GM13977 (cell line): ENCODE measurements around the gene CYP11A1.
A peak's percentile ranks its signal among the peaks of the same experiment; 100 is the strongest.

Experiments
- DNase-seq: peaks from one replicate; pipeline ENCODE4 v3.0.0; 2012; ENCODE audit warnings: low spot score
- in situ Hi-C: fragments of 300-500 bp; cut with MboI; formaldehyde crosslinking; loops from one replicate; pipeline ENCODE4 v1.12.0; 2022; ENCODE audit warnings: low sequenced_read_pairs, low pct_unique_long_range_greater_than_20kb, mixed read lengths, inconsistent platforms; ENCODE audit not compliant: unreplicated experiment
- TF ChIP-seq, protein P1 (sequence below): IDR thresholded peaks from 2 replicates; pipeline ENCODE4 v1.5.1; 2012; ENCODE audit warnings: mild to moderate bottlenecking, control low read depth; ENCODE audit not compliant: insufficient read depth; ENCODE audit errors: extremely low read depth, missing control alignments

CYP11A1 gene

GRCh38 chr15:74396445-74397238 is 29.2 kb upstream of the CYP11A1 start:
- in situ Hi-C loops, result no loop called here
- TF ChIP-seq, protein P1, sequence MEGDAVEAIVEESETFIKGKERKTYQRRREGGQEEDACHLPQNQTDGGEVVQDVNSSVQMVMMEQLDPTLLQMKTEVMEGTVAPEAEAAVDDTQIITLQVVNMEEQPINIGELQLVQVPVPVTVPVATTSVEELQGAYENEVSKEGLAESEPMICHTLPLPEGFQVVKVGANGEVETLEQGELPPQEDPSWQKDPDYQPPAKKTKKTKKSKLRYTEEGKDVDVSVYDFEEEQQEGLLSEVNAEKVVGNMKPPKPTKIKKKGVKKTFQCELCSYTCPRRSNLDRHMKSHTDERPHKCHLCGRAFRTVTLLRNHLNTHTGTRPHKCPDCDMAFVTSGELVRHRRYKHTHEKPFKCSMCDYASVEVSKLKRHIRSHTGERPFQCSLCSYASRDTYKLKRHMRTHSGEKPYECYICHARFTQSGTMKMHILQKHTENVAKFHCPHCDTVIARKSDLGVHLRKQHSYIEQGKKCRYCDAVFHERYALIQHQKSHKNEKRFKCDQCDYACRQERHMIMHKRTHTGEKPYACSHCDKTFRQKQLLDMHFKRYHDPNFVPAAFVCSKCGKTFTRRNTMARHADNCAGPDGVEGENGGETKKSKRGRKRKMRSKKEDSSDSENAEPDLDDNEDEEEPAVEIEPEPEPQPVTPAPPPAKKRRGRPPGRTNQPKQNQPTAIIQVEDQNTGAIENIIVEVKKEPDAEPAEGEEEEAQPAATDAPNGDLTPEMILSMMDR, result peak; percentile 37
- DNase-seq, result peak; percentile 80

DNA sequence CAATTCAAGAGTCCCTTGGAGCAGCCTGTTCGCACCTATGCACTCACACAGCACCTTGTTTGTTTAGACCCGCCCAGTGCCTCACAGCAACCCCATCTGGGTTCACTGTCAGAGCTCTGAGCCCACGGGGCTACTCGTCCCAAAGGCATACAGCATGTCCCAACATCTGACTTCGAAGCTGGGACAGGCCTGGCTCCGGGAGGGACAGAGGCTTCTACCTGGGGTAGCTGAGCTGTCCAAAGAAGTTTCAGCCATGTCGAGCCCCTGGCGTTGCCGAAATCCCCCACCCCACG is 28.6 kb upstream of the CYP11A1 start:
- in situ Hi-C loops, result no loop called here
- TF ChIP-seq, protein P1, result no peak
- no peak for DNase-seq

DNA sequence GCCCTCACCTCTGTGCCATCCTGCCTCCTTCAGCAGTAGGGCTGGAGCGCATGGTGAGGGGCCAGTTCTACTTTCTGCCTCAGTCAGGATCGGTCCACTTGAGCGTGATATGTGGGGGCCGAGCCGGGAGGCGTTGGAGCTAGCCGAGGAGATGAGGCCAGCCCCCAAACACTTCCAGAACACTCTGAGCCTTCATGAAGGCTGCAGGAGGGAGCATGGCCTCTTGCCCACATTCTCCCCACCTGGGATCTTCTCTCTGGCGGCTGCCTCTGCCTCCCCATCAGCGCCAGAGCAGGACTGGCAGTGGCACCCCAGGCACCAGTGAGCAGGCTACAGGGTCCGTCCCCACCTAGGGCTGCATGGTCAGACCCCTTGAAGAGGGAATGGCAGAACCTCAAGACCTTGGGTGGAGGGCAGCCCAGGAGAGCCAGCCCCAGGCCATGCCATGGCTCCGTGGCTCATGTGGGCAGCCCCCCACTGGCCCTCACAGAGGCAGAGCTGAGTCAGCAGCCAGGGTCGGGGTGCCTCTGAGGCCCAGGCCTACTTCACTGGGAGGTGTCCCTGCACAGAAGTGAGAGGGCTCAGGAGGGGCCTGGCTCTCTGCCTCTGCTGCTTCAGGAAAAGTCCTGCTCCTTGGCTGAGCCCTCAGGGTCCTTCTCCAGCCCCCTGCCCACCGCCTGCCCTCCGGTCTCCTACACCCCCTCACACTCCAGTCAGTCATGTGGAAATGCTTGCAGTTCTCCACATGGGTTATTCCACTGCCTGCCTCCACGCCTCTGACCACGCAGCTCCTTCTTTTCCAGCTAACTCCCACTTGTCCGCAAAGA is 28.1 kb upstream of the CYP11A1 start:
- in situ Hi-C loops, result no loop called here
- TF ChIP-seq, protein P1, result no peak
- DNase-seq, result no peak

DNA sequence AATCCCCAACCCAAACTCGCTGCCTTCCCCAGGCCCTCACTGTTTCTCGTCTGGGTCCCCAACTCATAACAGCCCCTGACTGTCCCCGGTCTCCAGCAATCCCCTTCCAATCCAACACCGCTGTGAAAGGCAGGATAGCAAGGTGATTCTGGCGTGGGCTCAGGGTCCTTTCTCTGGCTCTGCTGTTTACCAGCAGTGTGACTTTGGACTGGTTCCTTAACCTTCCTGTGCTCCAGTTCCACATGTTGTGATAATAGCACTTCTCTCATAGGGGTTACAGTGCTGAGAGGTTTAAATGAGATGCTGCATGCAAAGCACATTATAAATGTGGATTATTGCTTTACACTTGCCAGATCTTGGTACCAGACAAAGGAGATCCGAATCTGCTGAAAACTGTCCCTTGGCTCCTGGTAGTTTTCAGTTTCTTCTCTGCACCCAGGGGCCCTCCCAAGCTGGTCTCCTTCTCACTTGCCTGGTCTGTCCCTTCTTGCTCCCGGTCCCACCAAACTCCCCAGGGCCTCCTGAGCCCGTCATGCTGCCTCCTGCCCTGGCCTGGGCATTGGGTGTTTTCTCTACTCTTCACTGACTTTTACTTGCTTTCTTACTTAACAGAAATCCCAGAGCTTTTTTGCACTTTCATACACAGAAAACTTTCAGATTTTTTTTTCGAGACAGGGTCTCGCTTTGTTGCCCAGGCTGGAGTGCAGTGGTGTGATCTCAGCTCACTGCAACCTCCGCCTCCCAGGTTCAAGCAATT is 26.8 kb upstream of the CYP11A1 start:
- TF ChIP-seq, protein P1, result no peak
- in situ Hi-C loops, result no loop called here
- DNase-seq, result no peak

- no peak for DNase-seq
- TF ChIP-seq, protein P1, result no peak
- in situ Hi-C loops, result no loop called here
Observed at GRCh38 chr15:74393423-74393822, 26.0 kb upstream of the CYP11A1 start.

DNA sequence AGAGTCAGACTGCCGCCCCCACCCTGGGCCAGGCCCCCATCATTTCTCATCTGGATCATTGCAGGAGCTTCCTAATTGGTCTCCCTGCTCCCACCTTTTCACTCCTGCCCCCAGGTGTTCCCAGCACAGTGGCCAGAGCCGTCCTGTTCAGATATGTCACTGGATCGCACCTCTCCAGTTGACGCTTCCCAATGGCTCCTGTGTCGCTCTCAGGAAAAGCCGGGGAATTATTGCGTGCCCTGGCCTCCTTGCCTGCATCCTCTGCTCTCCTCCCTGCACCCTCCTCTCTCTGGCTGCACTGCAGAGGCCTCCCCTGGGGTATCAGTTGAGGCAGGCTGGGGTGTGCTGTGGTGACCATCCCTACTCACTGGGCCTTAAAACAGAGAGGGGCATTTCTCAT is 25.5 kb upstream of the CYP11A1 start:
- DNase-seq, result no peak
- TF ChIP-seq, protein P1, result no peak
- in situ Hi-C loops, result no loop called here
